ENCODE measurements around the gene NT5E.
"Not testable (repeated sequence)": the region's sequence is repeated elsewhere in the genome, so short reads cannot be mapped to it uniquely, and the experiment has no call there.

The NT5E gene

GRCh38 chr6:85496009-85496579, 46.2 kb downstream of the NT5E start:
- peaks cover 13% of the 10 kb centered on the region for H3K4me1 ChIP-seq (ENCODE audit: control insufficient read depth, insufficient read depth, low read length)
- H3K4me3 ChIP-seq (ENCODE audit: low read length), result no peak overlapping the region
- no peak overlapping the region for H3K9ac ChIP-seq (ENCODE audit: low read depth, low read length)
- H3K4me2 ChIP-seq (ENCODE audit: low read length), result no peak overlapping the region
- H3K9me3 ChIP-seq (replicated peaks; ENCODE audit: low read length), result no peaks in the 10 kb centered on the region
- no peaks in the 10 kb centered on the region for H3K27me3 ChIP-seq (ENCODE audit: control insufficient read depth, insufficient read depth, low read length)
- H3K36me3 ChIP-seq (ENCODE audit: insufficient read depth, low read length), result peaks cover 53% of the 10 kb centered on the region

- no peaks in the 10 kb centered on the region for H3K9me3 ChIP-seq (replicated peaks; ENCODE audit: low read length)
- H3K4me3 ChIP-seq (ENCODE audit: low read length), result no peak overlapping the region
- H3K9ac ChIP-seq (ENCODE audit: low read depth, low read length), result no peak overlapping the region
- H3K27me3 ChIP-seq (ENCODE audit: control insufficient read depth, insufficient read depth, low read length), result no peaks in the 10 kb centered on the region
- H3K4me2 ChIP-seq (ENCODE audit: low read length), result no peak overlapping the region
- H3K36me3 ChIP-seq (ENCODE audit: insufficient read depth, low read length), result peaks cover 45% of the 10 kb centered on the region
- peaks cover 13% of the 10 kb centered on the region for H3K4me1 ChIP-seq (ENCODE audit: control insufficient read depth, insufficient read depth, low read length)
Measured at GRCh38 chr6:85496856-85497255, 47.0 kb downstream of the NT5E start.

DNA sequence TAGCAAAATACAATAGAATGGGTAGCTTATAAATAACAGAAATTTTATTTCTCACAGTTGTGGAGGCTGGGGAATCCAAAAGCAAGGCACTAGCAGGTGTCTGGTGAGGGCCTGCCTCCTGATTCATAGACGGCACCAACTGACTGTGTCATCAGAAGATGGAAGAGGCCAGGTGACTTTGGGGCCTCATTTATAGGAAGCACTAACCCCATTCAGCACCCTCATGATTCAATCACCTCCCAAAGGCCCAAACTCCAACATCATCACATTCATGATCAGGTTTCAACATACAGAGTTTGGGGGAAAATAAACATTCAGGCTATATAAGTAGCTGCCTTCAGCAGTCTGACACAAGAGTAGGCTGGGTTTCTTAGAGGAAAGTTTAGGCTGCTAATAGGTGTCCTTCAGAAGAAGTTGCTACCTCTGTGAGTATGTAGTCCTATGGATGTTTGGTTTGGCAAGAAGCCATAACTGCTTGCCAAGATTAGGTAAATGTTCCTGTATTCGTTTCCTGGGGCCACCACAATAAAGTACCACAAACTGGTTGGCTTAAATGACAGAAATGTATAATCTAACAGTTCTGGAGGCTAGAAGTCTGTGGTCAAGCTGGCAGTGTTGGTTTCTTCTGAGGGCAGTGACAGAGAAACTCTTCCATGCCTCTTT, 48.8 kb downstream of the NT5E start:
- H3K36me3 ChIP-seq (ENCODE audit: insufficient read depth, low read length), result peaks cover 33% of the 10 kb centered on the region
- H3K4me3 ChIP-seq (ENCODE audit: low read length), result no peak overlapping the region
- H3K4me2 ChIP-seq (ENCODE audit: low read length), result no peak overlapping the region
- no peak overlapping the region for H3K9ac ChIP-seq (ENCODE audit: low read depth, low read length)
- H3K27me3 ChIP-seq (ENCODE audit: control insufficient read depth, insufficient read depth, low read length), result no peaks in the 10 kb centered on the region
- H3K4me1 ChIP-seq (ENCODE audit: control insufficient read depth, insufficient read depth, low read length), result peaks cover 8% of the 10 kb centered on the region
- H3K9me3 ChIP-seq (replicated peaks; ENCODE audit: low read length), result no peaks in the 10 kb centered on the region

DNA sequence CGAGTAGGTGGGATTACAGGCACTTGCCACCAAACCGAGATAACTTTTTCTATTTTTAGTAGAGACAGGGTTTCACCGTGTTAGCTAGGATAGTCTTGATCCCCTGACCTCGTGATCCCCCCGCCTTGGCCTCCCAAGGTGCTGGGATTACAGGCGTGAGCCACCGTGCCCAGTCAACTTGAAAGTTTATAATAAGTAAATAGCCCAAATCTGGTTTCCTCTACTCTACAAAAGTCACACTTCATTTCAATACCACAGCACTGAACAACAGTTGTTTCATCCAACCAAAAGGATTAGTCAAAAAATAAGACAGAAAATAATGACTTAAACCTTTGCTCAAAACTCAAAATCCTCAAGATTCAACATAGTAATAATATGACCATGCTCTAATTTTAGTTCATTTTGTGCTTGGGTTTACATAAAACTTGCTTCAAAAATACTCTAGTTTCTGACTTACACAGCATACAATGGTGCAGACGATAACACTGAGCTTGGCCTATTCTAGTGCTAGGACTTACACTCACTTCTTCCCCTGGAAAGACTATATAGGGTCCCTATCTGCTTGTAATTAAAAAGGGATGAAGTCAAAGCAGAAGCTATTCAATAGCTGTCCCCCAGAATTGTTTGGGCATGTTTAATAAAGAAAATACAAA, 56.7 kb downstream of the NT5E start:
- Histone ChIP-seq H3K27me3 (ENCODE audit: control insufficient read depth, insufficient read depth, low read length) (no peaks in the 10 kb centered on the region), H3K4me1 (ENCODE audit: control insufficient read depth, insufficient read depth, low read length) (no peaks in the 10 kb centered on the region), H3K9ac (ENCODE audit: low read depth, low read length) (no peak overlapping the region), H3K4me2 (ENCODE audit: low read length) (no peak overlapping the region), H3K4me3 (ENCODE audit: low read length) (no peak overlapping the region), H3K36me3 (ENCODE audit: insufficient read depth, low read length) (peaks cover 34% of the 10 kb centered on the region), H3K9me3 (replicated peaks; ENCODE audit: low read length) (no peaks in the 10 kb centered on the region)

DNA sequence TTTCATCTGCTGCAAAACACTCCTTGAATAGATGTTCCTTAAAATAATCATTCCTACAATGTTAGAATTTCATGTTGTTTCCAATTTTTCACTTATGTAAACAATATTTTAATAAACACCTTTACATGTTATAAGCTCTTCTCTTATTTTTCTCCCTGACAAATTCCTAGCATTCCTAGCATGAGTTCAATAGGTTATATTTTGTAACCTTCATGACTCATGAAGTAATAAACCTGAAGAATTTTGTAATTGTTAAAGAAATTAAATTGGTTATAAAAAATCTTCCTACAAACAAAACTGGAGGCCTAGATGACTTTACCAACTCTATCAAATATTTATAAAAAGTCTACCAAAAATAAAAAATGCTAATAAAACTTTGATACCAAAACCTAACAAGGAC, 66.3 kb downstream of the NT5E start:
- Histone ChIP-seq H3K4me3 (ENCODE audit: low read length) (no peak overlapping the region), H3K27me3 (ENCODE audit: control insufficient read depth, insufficient read depth, low read length) (no peaks in the 10 kb centered on the region), H3K4me2 (ENCODE audit: low read length) (no peak overlapping the region), H3K4me1 (ENCODE audit: control insufficient read depth, insufficient read depth, low read length) (peaks cover 5% of the 10 kb centered on the region), H3K36me3 (ENCODE audit: insufficient read depth, low read length) (peaks cover 44% of the 10 kb centered on the region), H3K9me3 (replicated peaks; ENCODE audit: low read length) (no peaks in the 10 kb centered on the region), H3K9ac (ENCODE audit: low read depth, low read length) (no peak overlapping the region)

- H3K9me3 ChIP-seq (replicated peaks; ENCODE audit: low read length); H3K9ac ChIP-seq (ENCODE audit: low read depth, low read length); H3K27me3 ChIP-seq (ENCODE audit: control insufficient read depth, insufficient read depth, low read length); H3K4me2 ChIP-seq (ENCODE audit: low read length); H3K4me3 ChIP-seq (ENCODE audit: low read length); H3K4me1 ChIP-seq (ENCODE audit: control insufficient read depth, insufficient read depth, low read length): not testable (repeated sequence)
- H3K36me3 ChIP-seq (ENCODE audit: insufficient read depth, low read length), result peaks cover 43% of the 10 kb centered on the region
Measured at GRCh38 chr6:85524281-85524680, 74.4 kb downstream of the NT5E start.

DNA sequence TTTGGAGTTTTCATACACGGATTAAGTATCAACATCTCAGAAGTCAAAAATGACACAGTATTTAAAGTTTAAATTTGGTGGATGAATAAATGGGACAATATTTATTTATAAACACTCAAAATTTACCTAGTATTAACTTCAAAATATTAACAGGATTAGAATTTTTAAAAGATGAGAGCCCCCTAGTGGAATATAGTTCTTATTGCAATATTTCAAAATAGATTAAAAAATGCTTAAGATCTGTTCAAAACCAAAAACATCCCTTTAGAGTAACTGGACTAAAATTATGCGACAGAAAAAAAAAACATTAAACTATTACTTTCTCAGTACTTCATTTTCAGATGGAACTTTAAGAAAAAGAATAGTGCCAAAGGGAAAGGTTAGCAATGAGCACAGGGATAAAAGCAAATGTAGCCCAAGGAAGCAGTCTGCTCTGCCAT, 87.2 kb downstream of the NT5E start:
- Histone ChIP-seq H3K36me3 (ENCODE audit: insufficient read depth, low read length) (peaks cover 40% of the 10 kb centered on the region), H3K4me1 (ENCODE audit: control insufficient read depth, insufficient read depth, low read length) (no peaks in the 10 kb centered on the region), H3K4me2 (ENCODE audit: low read length) (no peak overlapping the region), H3K4me3 (ENCODE audit: low read length) (no peak overlapping the region), H3K9me3 (replicated peaks; ENCODE audit: low read length) (no peaks in the 10 kb centered on the region), H3K9ac (ENCODE audit: low read depth, low read length) (no peak overlapping the region), H3K27me3 (ENCODE audit: control insufficient read depth, insufficient read depth, low read length) (no peaks in the 10 kb centered on the region)

- Histone ChIP-seq H3K9ac (ENCODE audit: low read depth, low read length) (no peak overlapping the region), H3K36me3 (ENCODE audit: insufficient read depth, low read length) (peaks cover 23% of the 10 kb centered on the region), H3K27me3 (ENCODE audit: control insufficient read depth, insufficient read depth, low read length) (no peaks in the 10 kb centered on the region), H3K9me3 (replicated peaks; ENCODE audit: low read length) (no peaks in the 10 kb centered on the region), H3K4me2 (ENCODE audit: low read length) (no peak overlapping the region), H3K4me3 (ENCODE audit: low read length) (no peak overlapping the region), H3K4me1 (ENCODE audit: control insufficient read depth, insufficient read depth, low read length) (peaks cover 7% of the 10 kb centered on the region)
Measured at GRCh38 chr6:85544776-85545175, 94.9 kb downstream of the NT5E start.

All from skeletal muscle satellite cell (primary cell).